Measurements from ENCODE around the gene XYLT1.

XYLT1 gene

DNA sequence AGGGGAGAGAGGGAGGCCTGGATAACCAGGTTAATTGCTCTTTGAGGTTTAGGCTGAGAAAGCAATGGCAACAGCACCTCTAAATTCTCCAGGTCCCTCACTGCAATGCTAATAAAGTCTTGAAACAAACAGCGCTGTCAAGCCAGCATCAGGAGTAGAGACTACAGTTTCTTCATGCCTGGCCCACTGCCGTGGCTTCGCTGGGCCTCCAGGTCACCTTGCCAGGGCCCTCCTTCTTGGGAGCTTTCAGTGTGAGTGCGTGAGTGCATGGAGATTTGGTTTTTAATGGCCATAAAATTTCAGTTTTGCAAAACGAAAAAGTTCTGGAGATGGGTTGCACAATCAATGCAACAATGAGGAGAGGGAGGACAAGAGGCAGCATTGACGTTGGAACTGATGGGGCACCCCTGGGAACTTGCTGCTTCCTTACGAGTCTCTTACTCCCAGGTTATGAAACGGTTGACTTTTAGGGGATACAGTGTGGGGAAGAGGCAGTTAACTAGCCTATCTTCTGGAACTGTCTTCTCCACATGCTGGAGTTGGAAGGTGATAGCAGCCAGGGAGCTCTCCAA lies 229.4 kb downstream of the XYLT1 start:
- DNase-seq: no peak

- no peak for DNase-seq
Measured at GRCh38 chr16:17238285-17239028, 232.3 kb downstream of the XYLT1 start.

GRCh38 chr16:17237350-17237944 lies 233.3 kb downstream of the XYLT1 start:
- DNase-seq: no peak

- DNase-seq: no peak
Measured at GRCh38 chr16:17235147-17235815, 235.5 kb downstream of the XYLT1 start.

- no peak for DNase-seq
Measured at GRCh38 chr16:17233318-17234002, 237.3 kb downstream of the XYLT1 start.

DNA sequence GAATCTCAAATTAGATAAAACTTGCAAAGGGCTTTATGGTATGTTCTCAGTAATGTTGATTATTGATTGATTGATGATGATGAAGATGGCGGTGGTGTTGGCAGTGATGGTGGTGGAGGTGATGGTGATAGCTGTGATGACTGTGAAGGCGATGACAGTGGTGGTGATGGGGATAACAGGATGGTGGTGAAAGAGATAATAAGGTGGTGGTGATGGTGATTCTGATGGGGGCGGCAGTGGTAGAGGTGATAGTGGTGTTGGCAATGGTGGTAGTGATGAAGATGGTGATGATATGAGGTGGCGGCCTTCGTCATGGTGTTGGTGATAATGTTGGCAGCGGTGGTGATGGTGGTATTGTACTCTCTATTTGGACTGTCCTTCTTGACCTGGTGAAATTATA lies 238.3 kb downstream of the XYLT1 start:
- no peak for DNase-seq

DNA sequence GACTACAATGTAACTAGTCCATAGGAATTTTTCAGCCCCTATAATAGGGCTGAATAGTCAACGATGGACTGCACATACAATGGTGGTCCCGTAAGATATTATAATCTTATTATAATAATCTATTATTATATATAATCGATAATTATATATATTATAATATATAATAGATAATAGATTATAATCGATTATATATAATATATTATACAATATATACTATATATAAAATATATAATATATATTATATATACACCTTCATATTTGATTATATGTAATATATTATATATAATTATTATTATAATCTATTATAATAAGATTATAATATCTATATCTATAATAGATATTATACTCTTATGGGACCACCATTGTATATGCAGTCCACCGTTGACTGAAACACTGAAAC lies 238.8 kb downstream of the XYLT1 start:
- DNase-seq: no peak

DNA sequence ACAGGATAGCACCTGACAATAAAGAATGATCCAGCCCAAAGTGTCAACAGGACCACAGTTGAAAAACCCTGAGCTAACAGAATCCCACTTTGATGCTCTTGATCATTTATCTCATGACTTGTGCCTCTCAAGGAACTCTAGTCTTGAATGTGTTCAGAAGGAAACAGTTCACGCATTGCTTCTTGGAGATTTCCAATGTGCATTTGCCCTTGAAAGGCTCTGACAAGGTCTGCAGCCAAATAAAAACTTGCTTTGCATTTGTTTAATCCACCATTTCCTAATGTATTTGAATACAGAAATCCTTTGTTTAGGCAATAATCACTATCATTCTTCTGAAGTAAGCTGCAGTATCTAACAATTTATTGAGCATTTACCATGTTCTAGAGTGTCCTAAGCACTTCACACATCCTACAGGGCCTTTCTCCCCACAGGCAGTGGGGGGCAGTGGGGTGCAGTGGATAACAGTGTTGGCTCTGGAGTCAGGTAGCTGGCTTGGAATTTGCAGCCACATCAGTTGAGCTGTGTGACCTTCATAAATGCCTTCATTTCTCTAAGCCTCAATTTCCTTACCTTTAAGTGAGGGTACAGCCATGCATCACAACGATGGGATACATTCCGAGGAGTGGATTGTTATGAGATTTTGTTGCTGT lies 239.7 kb downstream of the XYLT1 start:
- no peak for DNase-seq

DNA sequence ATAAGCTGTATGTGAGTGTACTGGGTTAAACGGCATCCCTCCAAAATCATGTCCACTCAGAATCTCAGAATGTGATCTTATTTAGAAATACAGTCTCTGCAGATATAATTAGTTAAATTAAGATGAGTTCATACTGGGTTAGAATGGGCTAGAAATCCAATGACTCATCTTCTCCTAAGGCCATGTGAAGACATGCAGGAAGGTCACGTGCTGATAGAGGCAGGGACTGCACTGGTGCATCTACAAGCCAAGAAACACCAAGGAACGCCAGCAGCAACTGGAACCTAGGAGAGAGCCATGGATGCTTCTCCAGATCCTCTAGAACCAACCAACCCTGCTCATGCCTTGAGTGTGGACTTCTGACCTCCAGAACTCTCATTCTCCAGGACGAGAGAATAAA lies 241.0 kb downstream of the XYLT1 start:
- no peak for DNase-seq

- DNase-seq: no peak
Measured at GRCh38 chr16:17229131-17229530, 241.6 kb downstream of the XYLT1 start.

DNA sequence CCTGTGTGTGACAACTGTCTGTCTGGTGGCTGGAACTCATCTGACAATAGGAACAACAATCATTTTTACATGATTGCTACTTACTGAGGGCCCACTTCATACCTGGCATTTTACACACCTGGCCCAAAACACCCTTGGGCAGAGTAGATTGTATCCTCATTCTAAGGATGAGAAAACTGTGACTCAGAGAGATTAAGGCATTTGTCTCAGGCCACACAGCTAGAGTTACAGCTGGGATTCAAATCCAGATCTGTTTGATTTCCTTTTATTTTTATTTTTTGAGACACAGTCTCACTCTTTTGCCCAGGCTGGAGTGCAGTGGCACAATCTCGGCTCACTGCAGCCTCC lies 242.1 kb downstream of the XYLT1 start:
- DNase-seq: no peak

GRCh38 chr16:17228048-17228707 lies 242.6 kb downstream of the XYLT1 start:
- no peak for DNase-seq

DNA sequence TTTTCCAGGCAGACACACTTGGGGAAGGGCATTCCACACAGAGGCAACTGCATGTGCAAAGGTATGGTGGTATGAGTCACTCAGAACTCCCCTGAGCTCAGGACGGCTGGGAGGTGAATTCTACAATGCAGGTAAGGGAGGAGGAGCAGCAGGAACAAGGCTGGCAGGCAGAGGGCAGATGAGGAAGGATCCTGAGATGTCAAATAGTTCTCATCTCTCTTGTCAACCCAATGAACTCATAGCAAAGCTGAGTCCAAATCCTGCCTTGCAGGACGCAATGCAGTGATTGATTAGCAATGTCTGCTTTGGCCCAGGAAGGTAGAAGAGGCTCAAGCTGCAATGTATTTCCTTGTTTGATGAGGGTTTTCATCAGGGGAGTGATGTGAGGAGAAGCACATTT lies 243.5 kb downstream of the XYLT1 start:
- no peak for DNase-seq

GRCh38 chr16:17225541-17225940 lies 245.2 kb downstream of the XYLT1 start:
- DNase-seq: no peak

GRCh38 chr16:17224879-17225281 lies 245.9 kb downstream of the XYLT1 start:
- DNase-seq: no peak

- no peak for DNase-seq
Measured at GRCh38 chr16:17224350-17224749, 246.4 kb downstream of the XYLT1 start.

- DNase-seq: no peak
Measured at GRCh38 chr16:17223576-17223975, 247.2 kb downstream of the XYLT1 start.

GRCh38 chr16:17222871-17223401 lies 247.8 kb downstream of the XYLT1 start:
- no peak for DNase-seq

- DNase-seq: no peak
Measured at GRCh38 chr16:17219991-17220390, 250.8 kb downstream of the XYLT1 start.

DNA sequence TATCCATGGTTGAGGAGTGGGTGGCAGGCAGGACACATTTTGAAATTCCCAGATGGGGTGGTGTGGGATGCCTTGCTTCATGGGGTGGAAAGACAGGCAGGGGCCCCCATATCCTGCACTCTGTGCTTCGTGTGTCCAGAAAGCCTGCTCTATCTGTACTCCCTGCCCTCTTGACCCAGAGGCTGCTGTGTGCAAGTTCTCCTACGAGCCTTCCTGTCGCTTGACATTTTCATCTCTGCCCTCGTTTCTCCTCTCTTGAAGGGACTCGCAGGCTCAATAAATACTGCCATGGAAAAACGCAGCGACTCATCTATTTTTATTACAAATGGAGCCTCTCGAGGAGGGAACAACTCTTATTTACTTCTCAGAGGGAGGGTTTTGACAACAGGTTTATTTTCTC lies 254.8 kb downstream of the XYLT1 start:
- DNase-seq: no peak

- DNase-seq: no peak
Measured at GRCh38 chr16:17215306-17215705, 255.5 kb downstream of the XYLT1 start.

DNA sequence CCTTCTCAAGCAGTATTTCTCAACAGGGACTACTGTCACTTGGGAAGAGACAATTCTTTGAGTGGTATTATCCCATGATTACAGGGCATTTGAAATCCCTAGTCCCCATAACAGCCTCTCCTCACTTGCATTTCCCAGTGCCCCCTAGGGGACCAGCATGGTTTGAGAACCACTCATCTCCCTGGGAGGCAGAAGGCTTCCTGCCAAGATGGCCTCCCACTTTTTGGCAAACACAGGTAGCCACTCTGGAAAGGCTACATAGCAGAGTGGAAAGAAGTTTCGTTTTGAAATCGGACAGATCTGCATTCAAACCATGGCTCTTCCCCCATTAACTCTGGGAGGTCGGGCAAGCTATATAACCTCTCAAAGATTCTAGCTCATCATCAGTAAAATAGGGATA lies 256.8 kb downstream of the XYLT1 start:
- DNase-seq: no peak
